GM19467 (cell line): Measurements from ENCODE around the gene MBTD1.
"Not testable (repeated sequence)": the region's sequence is repeated elsewhere in the genome, so short reads cannot be mapped to it uniquely, and the experiment has no call there.

Source experiments
- ATAC-seq: cut with Tn5 transposase; IDR thresholded peaks from one replicate; pipeline ENCODE4 v1.9.1; 2021; ENCODE audit warnings: mild to moderate bottlenecking, moderate library complexity; ENCODE audit not compliant: unreplicated experiment

Gene MBTD1

GRCh38 chr17:51256101-51256500, 3.7 kb downstream of the MBTD1 start:
- ATAC-seq: no peak

GRCh38 chr17:51255673-51256072, 4.2 kb downstream of the MBTD1 start:
- no peak for ATAC-seq

GRCh38 chr17:51251010-51251409, 8.8 kb downstream of the MBTD1 start:
- ATAC-seq: no peak

- ATAC-seq: no peak
Measured at GRCh38 chr17:51250314-51250840, 9.5 kb downstream of the MBTD1 start.

- no peak for ATAC-seq
Measured at GRCh38 chr17:51245535-51245934, 14.3 kb downstream of the MBTD1 start.

GRCh38 chr17:51244041-51244440, 15.8 kb downstream of the MBTD1 start:
- ATAC-seq: no peak

- ATAC-seq: no peak
Measured at GRCh38 chr17:51240275-51240674, 19.6 kb downstream of the MBTD1 start.

GRCh38 chr17:51238255-51238887, 21.5 kb downstream of the MBTD1 start:
- no peak for ATAC-seq

- ATAC-seq: no peak
Measured at GRCh38 chr17:51234162-51234561, 25.7 kb downstream of the MBTD1 start.

- ATAC-seq: no peak
Measured at GRCh38 chr17:51231999-51232398, 27.9 kb downstream of the MBTD1 start.

- ATAC-seq: no peak
Measured at GRCh38 chr17:51230306-51230705, 29.5 kb downstream of the MBTD1 start.

GRCh38 chr17:51229889-51230288, 30.0 kb downstream of the MBTD1 start:
- ATAC-seq: no peak

- no peak for ATAC-seq
Measured at GRCh38 chr17:51228161-51228560, 31.7 kb downstream of the MBTD1 start.

- not testable (repeated sequence) for ATAC-seq
Measured at GRCh38 chr17:51225523-51225922, 34.3 kb downstream of the MBTD1 start.

GRCh38 chr17:51224402-51225262, 35.2 kb downstream of the MBTD1 start:
- ATAC-seq: no peak

- no peak for ATAC-seq
Measured at GRCh38 chr17:51221322-51221721, 38.5 kb downstream of the MBTD1 start.

- no peak for ATAC-seq
Measured at GRCh38 chr17:51217946-51218345, 41.9 kb downstream of the MBTD1 start.

- no peak for ATAC-seq
Measured at GRCh38 chr17:51214920-51215319, 44.9 kb downstream of the MBTD1 start.

- no peak for ATAC-seq
Measured at GRCh38 chr17:51203838-51204237, 56.0 kb downstream of the MBTD1 start.

GRCh38 chr17:51200846-51201245, 59.0 kb downstream of the MBTD1 start:
- no peak for ATAC-seq

- ATAC-seq: no peak
Measured at GRCh38 chr17:51200295-51200694, 59.6 kb downstream of the MBTD1 start.

- no peak for ATAC-seq
Measured at GRCh38 chr17:51197754-51198153, 62.1 kb downstream of the MBTD1 start.
